ENCODE measurements around the gene LZTS2. TPM values are rescaled to one million over a fixed set of nuclear protein-coding genes. Genes with fewer than 3 reads are reported as not detected.

LZTS2 gene
- total and polyA plus RNA-seq, 2 experiments from 2014 or later = 27.6 to 88.3 TPM

- Mint-ChIP-seq H3K27ac (peak within 1 kb of the TSS; percentile 97), H3K9me3 (peaks cover 2% of the 10 kb centered on the region; the same call in 1 of the 3 replicates), H3K36me3 (ENCODE audit: low read depth) (peaks cover 36% of the 10 kb centered on the region), H3K4me3 (peak within 1 kb of the TSS; percentile 97), H3K27me3 (ENCODE audit: insufficient read depth, low read depth, poor library complexity) (peaks cover 18% of the 10 kb centered on the region), H3K4me1 (peaks cover 12% of the 10 kb centered on the region)
- Histone ChIP-seq H2AFZ (peak within 1 kb of the TSS; percentile 99), H3K79me2 (replicated peaks; ENCODE audit: insufficient read depth) (peaks cover 48% of the 10 kb centered on the region), H3K4me3 (peak within 1 kb of the TSS; percentile 100), H3K27ac (ENCODE audit: low read depth) (peak within 1 kb of the TSS; percentile 83), H3K4me2 (peak within 1 kb of the TSS; percentile 96), H3F3A (replicated peaks; ENCODE audit: low read depth) (peaks cover 14% of the 10 kb centered on the region), H3K27me3 (ENCODE audit: insufficient read depth) (no peaks in the 10 kb centered on the region), H3K4me1 (ENCODE audit: insufficient read depth) (no peaks in the 10 kb centered on the region), H3K36me3 (ENCODE audit: insufficient read depth) (peaks cover 17% of the 10 kb centered on the region), H4K20me1 (replicated peaks; ENCODE audit: insufficient read depth) (peaks cover 28% of the 10 kb centered on the region), H3K9me2 (ENCODE audit: insufficient read depth) (no peaks in the 10 kb centered on the region)
- DNase-seq (ENCODE audit: low spot score) (peak; percentile 96), ATAC-seq (peak; percentile 95)
- TF ChIP-seq CTCF (conservative IDR thresholded peaks at IDR 0.05; ENCODE audit: low read depth in 2 of 2) = no peak
- peak; percentile 4 for TF ChIP-seq REST (IDR thresholded peaks at IDR 0.05; ENCODE audit: unreplicated experiment)
- TF ChIP-seq ETS1 (IDR thresholded peaks at IDR 0.05) = peak; percentile 82
- TF ChIP-seq POLR2AphosphoS5 (IDR thresholded peaks at IDR 0.05; ENCODE audit: low read depth) = peak; percentile 89
- TF ChIP-seq JUNB (IDR thresholded peaks at IDR 0.05; ENCODE audit: unreplicated experiment) = no peak
These were observed 12.5 kb upstream of the LZTS2 start, which contains the start of the genes MRPL43 and TWNK for GRCh38 chr10:100986952-100987684. MRPL43 (minus strand) TSS chr10:100987497; CDS start chr10:100987443, 54 bp downstream. TWNK (plus strand) TSS chr10:100987543; CDS start chr10:100988211, 668 bp downstream.

GRCh38 chr10:100987685-100988049, 11.9 kb upstream of the LZTS2 start:
- Histone ChIP-seq H3K36me3 (ENCODE audit: insufficient read depth) (peaks cover 18% of the 10 kb centered on the region), H3K79me2 (replicated peaks; ENCODE audit: insufficient read depth) (peaks cover 48% of the 10 kb centered on the region), H2AFZ (peak overlapping the region; percentile 99), H3K27ac (ENCODE audit: low read depth) (peak overlapping the region; percentile 83), H3K4me1 (ENCODE audit: insufficient read depth) (no peaks in the 10 kb centered on the region), H3F3A (replicated peaks; ENCODE audit: low read depth) (peaks cover 14% of the 10 kb centered on the region), H3K4me3 (peak overlapping the region; percentile 100), H3K27me3 (ENCODE audit: insufficient read depth) (no peaks in the 10 kb centered on the region), H3K9me2 (ENCODE audit: insufficient read depth) (no peaks in the 10 kb centered on the region), H3K4me2 (peak overlapping the region; percentile 96), H4K20me1 (replicated peaks; ENCODE audit: insufficient read depth) (peaks cover 28% of the 10 kb centered on the region)
- DNase-seq (ENCODE audit: low spot score) (no peak), ATAC-seq (no peak; the same call in 2 of the 3 replicates)
- H3K9me3 Mint-ChIP-seq = peaks cover 2% of the 10 kb centered on the region; the same call in 1 of the 3 replicates
- H3K36me3 Mint-ChIP-seq (ENCODE audit: low read depth) = peaks cover 40% of the 10 kb centered on the region
- H3K27me3 Mint-ChIP-seq (ENCODE audit: insufficient read depth, low read depth, poor library complexity) = peaks cover 14% of the 10 kb centered on the region
- H3K4me1 Mint-ChIP-seq = peaks cover 12% of the 10 kb centered on the region
- peak overlapping the region; percentile 97 for H3K4me3 Mint-ChIP-seq
- H3K27ac Mint-ChIP-seq = peak overlapping the region; percentile 97
- TF ChIP-seq ZNF462 (CRISPR knock-in tag; IDR thresholded peaks at IDR 0.05) = no peak
